Mesendoderm (in vitro differentiated cells): ENCODE measurements around the gene SLC7A4.

Source experiments
- DNase-seq: peaks from one replicate; pipeline ENCODE4 v3.0.0; 2013
- H2AK5ac ChIP-seq: 2 replicates; pipeline ENCODE4 v1.6.1; 2013; ENCODE audit warnings: low read length, inconsistent platforms
- H2BK120ac ChIP-seq: 2 replicates; pipeline ENCODE4 v1.6.1; 2013; ENCODE audit warnings: low read depth, mild to moderate bottlenecking, low read length, moderate library complexity, mixed read lengths
- H2BK15ac ChIP-seq: replicated peaks from 2 replicates; pipeline ENCODE4 v1.6.1; 2013; ENCODE audit warnings: low read depth, mild to moderate bottlenecking, moderate library complexity
- H2BK5ac ChIP-seq: 2 replicates; pipeline ENCODE4 v1.6.1; 2013; ENCODE audit warnings: low read length, inconsistent platforms
- H3K18ac ChIP-seq: 2 replicates; pipeline ENCODE4 v1.6.1; 2013; ENCODE audit warnings: mild to moderate bottlenecking, low read length, mixed read lengths
- H3K23ac ChIP-seq: one replicate; pipeline ENCODE4 v1.6.1; 2013; ENCODE audit warnings: low read length
- H3K27ac ChIP-seq: 2 replicates; pipeline ENCODE4 v1.5.1; 2013; ENCODE audit warnings: low read depth, mild to moderate bottlenecking, inconsistent platforms, low read length, moderate library complexity
- H3K27me3 ChIP-seq: 2 replicates; pipeline ENCODE4 v1.6.1; 2013; ENCODE audit warnings: low read length, control low read depth, mild to moderate bottlenecking, inconsistent platforms; ENCODE audit not compliant: insufficient read depth, poor library complexity
- H3K36me3 ChIP-seq: 2 replicates; pipeline ENCODE4 v1.6.1; 2013; ENCODE audit warnings: low read length, inconsistent platforms; ENCODE audit not compliant: control insufficient read depth, insufficient read depth
- H3K4ac ChIP-seq: one replicate; pipeline ENCODE4 v1.6.1; 2013; ENCODE audit warnings: low read depth, mild to moderate bottlenecking, low read length, moderate library complexity
- H3K4me1 ChIP-seq: 2 replicates; pipeline ENCODE4 v1.6.1; 2013; ENCODE audit warnings: low read depth, low read length, inconsistent platforms; ENCODE audit not compliant: control insufficient read depth
- H3K4me2 ChIP-seq: 2 replicates; pipeline ENCODE4 v1.6.1; 2013; ENCODE audit warnings: low read length
- H3K4me3 ChIP-seq: 2 replicates; pipeline ENCODE4 v1.5.1; 2013; ENCODE audit warnings: mild to moderate bottlenecking, low read length
- H3K56ac ChIP-seq: one replicate; pipeline ENCODE4 v1.6.1; 2013; ENCODE audit warnings: low read length
- H3K79me1 ChIP-seq: 2 replicates; pipeline ENCODE4 v1.6.1; 2013; ENCODE audit warnings: low read length, inconsistent platforms
- H3K79me2 ChIP-seq: 2 replicates; pipeline ENCODE4 v1.6.1; 2013; ENCODE audit warnings: mild to moderate bottlenecking, low read length; ENCODE audit not compliant: control insufficient read depth, insufficient read depth
- H3K9ac ChIP-seq: 2 replicates; pipeline ENCODE4 v1.6.1; 2013; ENCODE audit warnings: low read length, inconsistent platforms
- H4K5ac ChIP-seq: one replicate; pipeline ENCODE4 v1.6.1; 2013; ENCODE audit warnings: low read length
- H4K8ac ChIP-seq: one replicate; pipeline ENCODE4 v1.6.1; 2013; ENCODE audit warnings: low read depth, mild to moderate bottlenecking, control low read depth, low read length, moderate library complexity
- WGBS: extraction: QIAGEN DNeasy Blood & Tissue Kit; methylation state at CpG from one replicate; pipeline ENCODE4 v1.1.7; 2013; ENCODE audit warnings: low lambda C conversion rate, missing lambda C conversion rate; ENCODE audit not compliant: insufficient coverage; ENCODE audit errors: extremely low coverage; 5-methylcytosine and 5-hydroxymethylcytosine counted together

SLC7A4 gene

DNA sequence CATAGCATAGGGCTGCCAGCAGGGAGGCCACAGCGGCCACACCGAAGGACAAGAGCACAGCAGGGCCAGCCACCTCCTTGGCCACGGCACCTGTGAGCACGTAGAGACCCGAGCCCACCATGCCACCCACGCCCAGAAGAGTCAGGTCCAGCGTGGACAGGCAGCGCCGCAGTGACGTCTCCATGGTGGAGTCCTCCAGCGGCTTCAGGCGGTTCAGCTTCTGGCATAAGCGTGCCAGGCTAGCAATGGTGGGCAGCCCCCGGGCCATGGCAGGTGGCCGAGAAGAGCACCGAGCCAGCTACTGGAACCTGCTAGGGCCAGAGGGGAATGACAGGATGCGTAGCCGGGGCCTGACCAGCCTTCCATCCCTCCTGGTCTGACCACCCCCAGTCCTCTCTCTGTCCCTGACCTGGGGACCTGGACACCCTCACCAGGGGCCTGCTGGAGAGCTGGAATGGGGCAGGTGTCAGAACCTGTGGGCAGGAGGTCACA lies 770 bp downstream of the SLC7A4 start:
- no CpG with 5 or more reads among the region's 18 CpGs for WGBS
- no peak overlapping the region for H2BK120ac ChIP-seq
- H3K4me2 ChIP-seq, result no peak overlapping the region
- H2BK15ac ChIP-seq, result no peak overlapping the region
- no peaks in the 10 kb centered on the region for H3K79me2 ChIP-seq
- H2AK5ac ChIP-seq, result no peak overlapping the region
- no peak overlapping the region for H4K5ac ChIP-seq
- H3K36me3 ChIP-seq, result no peaks in the 10 kb centered on the region
- no peaks in the 10 kb centered on the region for H3K27me3 ChIP-seq
- H3K4me3 ChIP-seq, result no peak overlapping the region
- no peak for DNase-seq
- H3K27ac ChIP-seq, result no peak overlapping the region
- H4K8ac ChIP-seq, result no peak overlapping the region
- no peak overlapping the region for H2BK5ac ChIP-seq
- no peak overlapping the region for H3K18ac ChIP-seq
- no peaks in the 10 kb centered on the region for H3K4me1 ChIP-seq
- no peak overlapping the region for H3K4ac ChIP-seq
- no peak overlapping the region for H3K56ac ChIP-seq
- no peak overlapping the region for H3K9ac ChIP-seq
- no peaks in the 10 kb centered on the region for H3K79me1 ChIP-seq
- no peak overlapping the region for H3K23ac ChIP-seq

DNA sequence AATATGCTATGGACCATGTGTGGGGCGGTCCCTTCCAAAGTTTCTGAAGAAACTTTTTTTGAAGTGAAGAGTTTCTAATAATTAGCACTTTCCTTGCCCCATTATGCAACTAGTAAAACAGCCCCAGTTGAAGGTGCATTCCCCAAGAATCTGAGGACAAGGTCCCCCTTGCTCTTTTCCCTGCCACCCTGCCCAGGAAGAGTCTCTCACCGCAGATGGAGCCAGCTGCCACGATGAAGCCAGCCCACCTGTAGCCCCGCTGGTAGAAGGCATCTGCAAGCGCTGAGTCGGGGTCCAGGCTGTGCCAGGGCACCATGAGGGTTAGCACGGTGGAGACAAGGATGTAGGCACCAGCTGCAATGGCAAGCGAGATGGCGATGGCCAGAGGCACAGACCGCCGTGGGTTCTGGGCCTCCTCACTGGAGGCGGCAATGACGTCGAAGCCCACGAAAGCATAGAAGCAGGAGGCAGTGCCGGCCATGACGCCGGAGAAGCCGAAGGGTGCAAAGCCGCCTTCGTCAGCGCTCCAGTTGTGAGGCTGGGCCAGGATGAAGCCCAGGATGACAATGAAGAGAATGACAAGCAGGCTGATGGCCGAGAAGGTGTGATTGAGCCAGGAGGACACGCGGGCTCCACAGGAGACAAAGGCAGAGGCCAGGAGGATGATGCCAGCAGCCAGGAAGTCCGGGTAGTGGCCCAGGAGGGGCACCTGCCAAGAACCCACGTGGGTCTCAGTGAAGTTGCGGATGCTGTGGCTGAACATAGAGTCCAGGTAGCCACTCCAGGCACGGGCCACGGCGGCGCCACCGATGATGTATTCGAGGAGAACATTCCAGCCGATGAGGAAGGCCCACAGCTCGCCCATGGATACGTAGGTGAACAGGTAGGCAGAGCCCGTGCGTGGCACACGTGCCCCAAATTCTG lies 1.5 kb downstream of the SLC7A4 start:
- no peak overlapping the region for H3K27ac ChIP-seq
- H2AK5ac ChIP-seq, result no peak overlapping the region
- no peak overlapping the region for H3K23ac ChIP-seq
- no peaks in the 10 kb centered on the region for H3K4me1 ChIP-seq
- H3K18ac ChIP-seq, result no peak overlapping the region
- no peak overlapping the region for H4K5ac ChIP-seq
- no peaks in the 10 kb centered on the region for H3K79me1 ChIP-seq
- H3K4me3 ChIP-seq, result no peak overlapping the region
- H3K27me3 ChIP-seq, result no peaks in the 10 kb centered on the region
- no peak overlapping the region for H2BK15ac ChIP-seq
- H4K8ac ChIP-seq, result no peak overlapping the region
- H3K79me2 ChIP-seq, result no peaks in the 10 kb centered on the region
- no peak for DNase-seq
- no peak overlapping the region for H2BK120ac ChIP-seq
- no peak overlapping the region for H3K4ac ChIP-seq
- no peak overlapping the region for H2BK5ac ChIP-seq
- WGBS, result no CpG with 5 or more reads among the region's 40 CpGs
- no peaks in the 10 kb centered on the region for H3K36me3 ChIP-seq
- H3K9ac ChIP-seq, result no peak overlapping the region
- no peak overlapping the region for H3K4me2 ChIP-seq
- H3K56ac ChIP-seq, result no peak overlapping the region

DNA sequence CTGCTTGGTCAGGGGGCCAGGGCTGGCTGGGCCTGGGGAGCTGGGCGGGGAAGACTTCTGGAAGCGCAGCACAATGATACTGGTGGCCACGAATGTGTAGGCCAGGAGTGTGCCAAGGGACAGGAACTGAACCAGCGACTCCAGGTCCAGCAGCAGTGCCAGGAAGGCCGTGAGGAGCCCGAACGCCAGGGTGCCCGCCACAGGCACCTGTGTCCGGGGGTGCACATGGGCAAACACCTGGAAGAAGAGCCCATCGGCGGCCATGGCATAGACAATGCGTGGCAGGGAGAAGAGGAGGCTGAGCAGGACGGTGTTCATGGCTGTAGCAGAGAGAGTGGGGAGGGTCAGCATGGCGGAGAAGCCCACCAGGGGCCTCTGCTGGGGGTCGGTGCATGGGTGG lies 2.3 kb downstream of the SLC7A4 start:
- Histone ChIP-seq H2BK120ac (no peak overlapping the region), H3K56ac (no peak overlapping the region), H3K9ac (no peak overlapping the region), H3K36me3 (no peaks in the 10 kb centered on the region), H3K79me1 (no peaks in the 10 kb centered on the region), H2BK5ac (no peak overlapping the region), H3K18ac (no peak overlapping the region), H3K4me1 (no peaks in the 10 kb centered on the region), H3K27ac (no peak overlapping the region), H3K23ac (no peak overlapping the region), H3K4me3 (no peak overlapping the region), H3K79me2 (no peaks in the 10 kb centered on the region), H2BK15ac (no peak overlapping the region), H2AK5ac (no peak overlapping the region), H3K27me3 (no peaks in the 10 kb centered on the region), H4K8ac (no peak overlapping the region), H3K4ac (no peak overlapping the region), H4K5ac (no peak overlapping the region), H3K4me2 (no peak overlapping the region)
- no CpG with 5 or more reads among the region's 15 CpGs for WGBS
- no peak for DNase-seq

DNA sequence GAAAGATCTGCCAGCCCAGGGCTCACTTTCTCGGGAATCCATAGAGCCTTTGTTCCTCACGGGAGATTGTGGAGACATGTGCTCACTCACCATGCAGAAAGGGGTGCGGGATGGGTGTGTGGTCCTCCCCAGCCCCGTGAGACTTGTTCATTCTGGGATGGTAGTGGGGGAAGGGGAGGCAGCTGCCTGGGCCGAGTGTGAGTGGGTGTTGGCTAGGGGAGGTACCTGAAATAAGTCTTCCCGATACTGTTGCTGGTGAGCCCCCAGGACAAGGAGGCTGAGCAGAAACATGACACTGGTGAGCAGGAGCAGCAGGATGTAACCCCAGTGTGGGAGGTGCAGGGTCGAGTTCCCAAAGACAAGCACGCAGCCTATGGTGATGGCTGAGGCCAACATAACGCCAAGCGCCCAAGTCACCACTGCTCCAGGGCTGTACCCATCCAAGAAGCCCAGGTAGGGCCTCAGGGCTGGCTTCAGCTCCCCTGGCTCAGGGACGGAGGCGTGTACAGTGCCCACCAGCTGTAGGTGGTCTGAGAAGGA lies 2.8 kb downstream of the SLC7A4 start:
- Histone ChIP-seq H3K4me2 (no peak overlapping the region), H3K27ac (no peak overlapping the region), H3K23ac (no peak overlapping the region), H4K8ac (no peak overlapping the region), H3K27me3 (no peaks in the 10 kb centered on the region), H3K9ac (no peak overlapping the region), H2BK5ac (no peak overlapping the region), H4K5ac (no peak overlapping the region), H3K79me1 (no peaks in the 10 kb centered on the region), H3K56ac (no peak overlapping the region), H3K18ac (no peak overlapping the region), H2AK5ac (no peak overlapping the region), H3K36me3 (no peaks in the 10 kb centered on the region), H2BK120ac (no peak overlapping the region), H3K4ac (no peak overlapping the region), H3K79me2 (no peaks in the 10 kb centered on the region), H2BK15ac (no peak overlapping the region), H3K4me1 (no peaks in the 10 kb centered on the region), H3K4me3 (no peak overlapping the region)
- no peak for DNase-seq
- no CpG with 5 or more reads among the region's 12 CpGs for WGBS

DNA sequence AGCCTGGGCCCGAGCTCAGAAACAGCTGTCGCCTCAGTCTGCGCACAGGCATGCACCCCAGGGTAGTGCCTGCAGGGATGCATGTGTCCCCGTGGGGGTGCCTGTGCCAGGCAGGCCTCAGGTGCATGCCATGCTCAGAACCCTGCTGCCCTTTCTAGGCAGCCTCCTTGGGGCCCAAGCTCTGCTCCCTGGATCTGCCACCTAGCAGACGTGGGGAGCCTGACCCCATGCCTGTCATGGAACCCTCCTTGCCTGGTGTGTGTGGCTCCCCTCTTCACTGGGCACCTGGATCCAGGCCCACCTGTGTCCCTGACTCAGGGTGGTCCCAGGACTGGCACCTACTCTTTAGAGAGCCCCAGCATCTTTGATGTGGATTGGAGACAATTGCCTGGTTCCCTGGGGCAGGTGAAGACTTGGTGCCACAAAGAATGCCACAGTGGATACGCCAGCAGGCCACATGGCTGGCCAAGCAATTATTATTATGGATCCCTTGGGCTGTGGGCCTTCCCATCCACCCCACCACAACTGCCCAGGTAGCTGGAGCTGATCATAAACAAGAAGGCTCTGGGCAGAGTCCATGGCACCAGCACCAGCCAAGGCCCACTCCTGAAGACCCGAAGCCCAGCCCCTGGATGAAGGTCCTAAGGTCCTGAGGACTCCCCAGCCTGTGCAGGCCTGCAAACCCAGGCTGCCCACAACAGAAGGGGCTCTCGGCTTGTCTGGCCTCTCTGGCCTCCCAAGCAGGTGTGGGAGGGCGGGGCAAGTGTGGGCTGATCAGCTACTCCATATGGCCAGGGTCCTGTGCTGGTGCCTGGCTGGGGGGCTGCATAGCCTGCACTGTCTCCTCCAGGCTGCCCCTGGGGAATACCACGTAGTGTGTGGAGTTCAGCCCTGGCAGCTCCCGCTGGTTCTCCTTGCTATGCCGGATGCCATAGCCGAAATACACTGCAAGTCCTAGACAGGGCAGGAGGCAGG lies 3.8 kb downstream of the SLC7A4 start:
- no peak overlapping the region for H2BK5ac ChIP-seq
- H3K79me2 ChIP-seq, result no peaks in the 10 kb centered on the region
- no peaks in the 10 kb centered on the region for H3K79me1 ChIP-seq
- no peak overlapping the region for H3K27ac ChIP-seq
- no peak for DNase-seq
- no peak overlapping the region for H2BK120ac ChIP-seq
- H2AK5ac ChIP-seq, result no peak overlapping the region
- no peak overlapping the region for H3K4me3 ChIP-seq
- no peak overlapping the region for H2BK15ac ChIP-seq
- H3K9ac ChIP-seq, result no peak overlapping the region
- H3K4me1 ChIP-seq, result no peaks in the 10 kb centered on the region
- no peak overlapping the region for H4K5ac ChIP-seq
- H3K4me2 ChIP-seq, result no peak overlapping the region
- H3K18ac ChIP-seq, result no peak overlapping the region
- H3K23ac ChIP-seq, result no peak overlapping the region
- no peak overlapping the region for H3K4ac ChIP-seq
- no peak overlapping the region for H4K8ac ChIP-seq
- H3K36me3 ChIP-seq, result no peaks in the 10 kb centered on the region
- no peak overlapping the region for H3K56ac ChIP-seq
- H3K27me3 ChIP-seq, result no peaks in the 10 kb centered on the region
- no CpG with 5 or more reads among the region's 13 CpGs for WGBS
